NOMO-1 treated with dmso at 0.1 percent for 144 hours (cell line): ENCODE measurements around the gene ALS2CL.
A peak's percentile ranks its signal among the peaks of the same experiment; 100 is the strongest.

ENCODE experiments used
- DNase-seq: peaks from one replicate; lab custom pipeline; 2025; ENCODE audit not compliant: unreplicated experiment; lab: John Stamatoyannopoulos, UW

ALS2CL gene

GRCh38 chr3:46639221-46639620 is 54.3 kb downstream of the ALS2CL start:
- DNase-seq = no peak

- no peak for DNase-seq
Measured at GRCh38 chr3:46634856-46635255, 58.6 kb downstream of the ALS2CL start.

DNA sequence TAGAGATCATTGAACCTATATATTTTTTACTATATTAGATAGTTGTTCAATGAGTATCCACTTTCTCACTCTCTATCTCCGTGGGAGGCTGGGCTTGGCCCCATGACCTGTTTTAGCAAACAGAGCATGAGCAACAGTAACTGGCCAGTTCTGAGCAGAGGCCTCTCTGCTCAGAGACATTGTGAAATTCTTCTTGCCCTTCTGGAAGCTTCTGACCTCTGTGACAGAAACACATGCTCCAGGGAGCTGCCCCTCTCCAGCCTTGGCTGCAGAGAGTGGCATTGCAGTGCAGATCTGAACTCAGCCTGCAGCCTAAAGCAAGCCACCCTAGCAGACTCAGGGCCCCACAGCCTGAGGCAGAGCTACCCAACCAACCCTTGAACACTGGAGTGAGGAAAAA is 60.7 kb downstream of the ALS2CL start:
- DNase-seq = no peak

GRCh38 chr3:46629551-46630517 is 63.6 kb downstream of the ALS2CL start:
- DNase-seq = peak; percentile 59

- DNase-seq = no peak
Measured at GRCh38 chr3:46628901-46629369, 64.5 kb downstream of the ALS2CL start.

- DNase-seq = no peak
Measured at GRCh38 chr3:46627078-46627477, 66.4 kb downstream of the ALS2CL start.

DNA sequence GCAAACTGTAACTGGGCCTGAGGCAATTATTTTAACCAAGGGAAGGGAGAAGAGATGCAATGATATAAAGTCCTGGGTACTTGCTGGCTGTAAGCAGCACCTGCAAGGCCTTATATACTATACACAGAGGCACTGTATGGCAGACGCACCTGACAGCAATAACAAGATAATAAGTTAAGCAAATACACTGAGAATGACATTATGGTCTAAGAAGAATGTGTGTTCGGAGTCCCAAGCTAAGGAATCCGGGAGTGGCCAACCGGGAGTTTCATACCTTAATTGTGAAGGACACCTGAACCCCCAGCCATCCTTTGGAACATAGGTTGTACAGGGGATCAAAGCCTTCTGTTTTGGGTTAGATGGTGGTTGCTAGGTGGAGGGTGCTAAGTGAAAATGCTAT is 67.4 kb downstream of the ALS2CL start:
- no peak for DNase-seq

DNA sequence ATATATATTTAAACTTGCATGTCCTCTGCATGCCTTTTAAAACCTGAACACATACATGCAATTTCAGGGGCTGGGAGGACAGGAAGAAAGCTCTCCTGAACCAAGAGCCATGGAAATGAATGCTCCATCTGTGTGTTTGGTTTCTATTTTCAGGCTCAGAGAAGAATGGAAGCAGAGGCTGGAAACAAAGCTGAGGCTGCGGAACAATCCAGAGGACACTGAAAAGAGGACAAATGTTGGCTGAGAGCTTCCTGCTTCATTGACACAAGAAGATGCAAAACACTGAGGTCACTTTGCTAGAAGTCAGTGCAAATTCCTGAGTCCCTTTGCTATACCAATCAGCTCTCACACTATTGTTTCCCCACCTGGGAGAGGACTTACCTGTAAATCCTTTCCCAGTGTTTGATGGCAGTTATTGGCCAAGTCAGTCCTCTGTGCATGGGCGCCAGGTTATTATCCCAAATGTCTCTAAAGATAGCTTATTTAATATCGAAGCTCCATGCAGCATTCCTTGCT is 68.4 kb downstream of the ALS2CL start:
- DNase-seq = no peak

GRCh38 chr3:46624533-46624932 is 68.9 kb downstream of the ALS2CL start:
- DNase-seq = no peak

DNA sequence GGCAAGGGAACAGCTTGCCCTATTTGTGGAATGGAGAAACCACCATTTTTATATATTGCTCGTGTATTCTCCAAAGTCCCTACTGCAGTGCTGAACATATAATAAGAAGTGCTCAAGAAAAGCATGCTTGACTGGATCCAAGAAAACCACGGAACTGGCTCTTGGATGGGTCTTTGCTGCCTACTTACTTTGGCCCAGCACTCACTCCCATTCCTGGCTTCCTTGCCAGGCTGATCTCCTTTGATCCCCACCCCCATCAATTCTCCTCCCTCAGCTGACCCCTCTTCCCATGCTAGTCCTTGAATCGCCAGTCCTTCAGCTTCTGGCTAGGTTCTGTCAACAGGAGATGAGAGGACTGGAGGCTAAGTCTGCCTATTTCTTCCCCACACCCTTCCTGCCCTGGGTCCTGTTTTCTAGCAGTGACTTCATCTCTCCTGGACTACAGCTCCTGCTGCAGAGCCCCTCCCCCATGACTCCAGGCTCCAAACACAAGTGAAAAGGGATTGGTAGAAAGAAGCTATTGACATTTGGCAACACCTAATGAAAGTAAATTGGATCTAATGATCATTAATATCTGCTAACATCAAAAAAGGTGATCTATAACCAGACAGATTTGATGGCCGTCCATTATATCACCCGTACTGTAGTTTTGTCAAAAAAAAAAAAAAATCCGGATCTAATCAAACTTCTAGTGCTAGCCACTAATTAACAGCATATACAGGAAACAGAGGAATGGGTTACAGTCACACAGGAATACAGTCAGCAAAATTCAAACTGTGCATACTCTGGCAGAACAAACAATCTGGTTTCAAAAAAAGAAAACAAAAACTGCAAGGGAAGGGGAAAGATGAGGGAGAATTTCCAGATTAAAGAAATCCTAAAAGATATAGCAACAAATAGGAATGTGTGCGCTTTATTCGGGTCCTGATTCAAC is 73.4 kb downstream of the ALS2CL start:
- DNase-seq = no peak
